ENCODE data around the gene TCP11.

- TF ChIP-seq CTCF (IDR thresholded peaks at IDR 0.05; ENCODE audit: low read depth, low read length, poor library complexity, severe bottlenecking): no peak
- no peak for TF ChIP-seq EZH2phosphoT487 (IDR thresholded peaks at IDR 0.05; ENCODE audit: borderline replicate concordance, low read length)
Measured at GRCh38 chr6:35079311-35080000, 61.7 kb downstream of the TCP11 start.

All from DOHH2 (cell line).